GM18526 (cell line): ENCODE measurements around the gene C13orf42.

Source experiments
- POLR2A ChIP-seq: IDR thresholded peaks from 3 replicates; pipeline ENCODE4 v1.6.1; 2011; ENCODE audit not compliant: insufficient read length; ENCODE audit errors: extremely low read depth

The C13orf42 gene

DNA sequence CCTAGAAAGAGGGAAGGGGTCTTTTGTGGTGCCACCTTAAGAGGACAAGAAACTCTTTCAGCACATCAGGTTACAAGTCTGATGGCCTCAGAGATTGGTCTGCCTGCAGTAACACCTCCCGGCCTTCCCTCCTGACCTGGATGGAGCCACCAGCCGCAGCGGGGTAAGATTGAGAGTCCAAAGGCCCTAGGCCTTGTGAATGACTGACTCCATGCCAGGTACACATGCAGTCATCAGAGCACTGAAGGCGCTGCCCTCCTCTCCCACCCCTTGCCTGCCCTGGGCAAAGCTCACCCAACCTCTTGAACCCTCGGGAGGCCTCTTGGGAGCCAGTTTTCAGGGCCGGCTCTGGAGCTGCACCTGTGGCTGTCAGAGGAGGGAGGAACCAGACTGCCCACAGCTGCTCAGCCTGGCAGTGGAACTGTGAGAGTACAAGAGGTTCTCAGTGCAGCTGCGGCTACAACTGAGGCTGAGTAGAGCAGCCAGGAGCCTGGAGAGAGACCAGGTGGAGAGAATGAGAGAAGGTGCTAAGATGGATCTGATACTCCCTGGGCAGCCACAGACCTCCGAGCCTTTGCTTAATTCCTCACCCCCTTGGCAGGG, 23.8 kb upstream of the C13orf42 start:
- no peak for TF ChIP-seq POLR2A

DNA sequence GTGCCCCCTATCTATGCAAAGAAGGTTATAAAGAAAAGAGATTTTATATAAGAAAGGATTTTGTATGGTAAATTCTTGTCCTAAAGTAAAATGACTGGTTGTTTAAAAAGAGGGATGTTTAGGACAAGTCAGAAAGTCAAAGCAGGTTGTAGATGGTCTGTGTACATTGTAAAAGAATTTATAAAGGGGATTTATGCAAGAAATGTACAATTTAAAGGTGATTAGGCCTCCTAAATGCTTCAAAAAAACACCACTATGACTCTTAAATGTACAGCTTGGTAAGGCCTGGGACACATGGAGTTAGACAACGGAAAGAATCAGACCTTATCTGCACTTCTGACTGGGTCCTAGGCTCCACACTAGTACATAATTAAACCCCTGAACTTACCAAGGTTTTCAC, 19.3 kb upstream of the C13orf42 start:
- TF ChIP-seq POLR2A = no peak

DNA sequence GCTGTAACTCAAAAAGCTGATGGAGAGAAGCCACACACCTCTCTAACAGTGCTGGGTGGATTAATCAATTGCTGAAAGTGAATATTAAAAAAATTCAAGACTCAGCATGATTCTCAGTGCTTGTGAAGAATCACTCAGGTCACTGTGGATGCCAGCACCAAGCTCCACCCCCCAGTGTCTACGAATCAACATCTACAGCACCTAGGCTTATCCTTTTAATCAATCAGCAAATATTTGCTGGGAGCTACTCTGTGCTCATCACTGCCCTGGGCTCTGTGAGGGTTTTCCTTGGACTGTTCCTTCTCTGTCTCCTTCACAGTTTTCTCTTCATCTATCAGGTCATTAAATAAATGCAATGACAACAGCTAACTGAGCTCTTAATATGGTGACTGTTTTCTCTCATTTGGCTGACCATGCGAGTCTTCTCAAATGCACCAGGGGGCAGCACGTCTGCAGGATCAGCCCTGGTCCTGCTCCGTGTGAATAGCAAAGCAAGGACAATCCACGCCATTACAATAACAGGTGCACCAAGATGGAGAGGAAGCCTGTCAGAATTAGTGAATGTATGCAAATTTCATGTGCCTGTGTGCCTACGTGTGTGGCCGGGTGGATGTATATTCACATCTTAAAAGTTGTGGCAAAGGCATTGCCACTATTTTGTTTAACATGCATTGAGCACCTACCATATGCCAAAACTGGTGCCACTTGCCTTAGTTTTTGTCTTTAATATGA, 14.6 kb upstream of the C13orf42 start:
- TF ChIP-seq POLR2A = no peak

DNA sequence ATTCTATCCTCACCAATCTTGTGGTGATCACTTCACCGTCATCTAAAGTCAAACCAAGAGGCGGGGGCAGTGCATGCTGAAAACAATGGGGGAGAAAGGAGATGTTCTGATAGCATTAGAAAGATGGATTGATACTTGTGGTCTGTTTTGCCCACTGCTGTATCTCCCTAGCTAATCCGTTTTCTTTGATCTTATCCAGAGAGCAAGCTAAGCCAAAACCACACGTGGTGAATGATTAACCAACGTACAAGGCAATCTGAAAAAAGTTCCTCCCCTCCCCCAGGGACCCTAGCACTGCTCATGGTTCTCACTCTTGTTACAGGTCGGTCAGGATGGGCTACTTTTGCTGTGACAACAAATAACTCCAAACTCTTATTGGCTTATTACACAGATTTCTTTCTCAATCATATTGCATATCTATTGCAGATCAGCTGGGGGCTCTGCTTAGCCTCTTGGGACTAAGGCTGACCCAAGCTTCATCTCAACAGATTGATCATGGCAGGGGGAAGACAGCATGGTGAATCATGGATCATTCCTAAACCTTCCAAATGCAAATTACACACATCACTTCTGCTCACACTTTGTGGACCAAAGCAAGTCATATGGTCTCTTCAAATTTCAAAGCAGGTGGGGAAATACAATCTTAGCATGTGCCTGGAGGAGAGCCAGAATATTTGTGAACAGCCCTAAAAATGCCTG, 11.9 kb upstream of the C13orf42 start:
- no peak for TF ChIP-seq POLR2A

DNA sequence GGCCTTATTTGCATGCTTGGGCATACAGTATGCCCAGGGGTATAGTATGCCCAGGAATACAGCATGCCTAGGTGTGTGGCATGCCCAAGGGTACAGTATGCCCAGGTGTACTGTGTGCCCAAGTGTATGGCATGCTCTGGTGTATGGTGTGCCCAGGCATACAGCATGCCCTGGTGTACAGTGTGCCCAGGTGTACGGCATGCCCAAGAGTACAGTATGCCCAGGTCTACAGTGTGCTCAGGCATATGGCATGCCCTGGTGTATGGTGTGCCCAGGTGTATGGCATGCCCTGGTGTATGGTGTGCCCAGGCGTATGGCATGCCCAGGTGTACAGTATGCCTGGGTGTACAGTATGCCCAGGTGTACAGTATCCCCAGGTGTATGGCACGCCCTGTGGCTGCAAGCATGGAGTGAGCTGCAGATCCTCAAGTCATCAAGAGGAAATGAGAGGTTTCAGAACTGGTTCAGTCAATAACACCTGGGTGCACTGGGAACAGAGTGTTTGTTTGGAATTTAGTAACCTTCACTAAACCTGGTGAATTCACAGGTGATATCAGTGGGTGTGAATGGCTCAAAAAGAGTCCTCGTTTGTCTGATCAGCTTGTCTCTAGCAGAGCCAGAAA, 7.8 kb upstream of the C13orf42 start:
- no peak for TF ChIP-seq POLR2A

DNA sequence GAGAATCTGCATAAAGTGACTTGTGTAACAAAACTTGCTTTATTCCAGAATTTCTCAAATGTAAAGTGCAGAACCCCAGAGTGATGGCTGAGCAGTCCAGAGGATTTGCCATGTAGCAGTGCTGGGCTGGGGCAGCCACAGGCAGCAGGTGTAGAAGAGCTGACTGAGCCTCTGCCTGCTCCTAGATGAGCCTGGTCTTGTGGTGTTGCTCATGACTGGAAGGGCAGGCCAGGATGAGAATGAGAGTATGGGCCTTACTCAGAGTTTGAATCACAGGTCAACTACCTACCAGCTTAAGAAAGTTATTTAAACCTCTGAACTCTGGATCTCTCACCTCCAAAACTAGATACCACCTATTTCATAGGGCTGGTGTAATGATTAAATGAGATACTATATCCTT, 2.9 kb upstream of the C13orf42 start:
- no peak for TF ChIP-seq POLR2A

DNA sequence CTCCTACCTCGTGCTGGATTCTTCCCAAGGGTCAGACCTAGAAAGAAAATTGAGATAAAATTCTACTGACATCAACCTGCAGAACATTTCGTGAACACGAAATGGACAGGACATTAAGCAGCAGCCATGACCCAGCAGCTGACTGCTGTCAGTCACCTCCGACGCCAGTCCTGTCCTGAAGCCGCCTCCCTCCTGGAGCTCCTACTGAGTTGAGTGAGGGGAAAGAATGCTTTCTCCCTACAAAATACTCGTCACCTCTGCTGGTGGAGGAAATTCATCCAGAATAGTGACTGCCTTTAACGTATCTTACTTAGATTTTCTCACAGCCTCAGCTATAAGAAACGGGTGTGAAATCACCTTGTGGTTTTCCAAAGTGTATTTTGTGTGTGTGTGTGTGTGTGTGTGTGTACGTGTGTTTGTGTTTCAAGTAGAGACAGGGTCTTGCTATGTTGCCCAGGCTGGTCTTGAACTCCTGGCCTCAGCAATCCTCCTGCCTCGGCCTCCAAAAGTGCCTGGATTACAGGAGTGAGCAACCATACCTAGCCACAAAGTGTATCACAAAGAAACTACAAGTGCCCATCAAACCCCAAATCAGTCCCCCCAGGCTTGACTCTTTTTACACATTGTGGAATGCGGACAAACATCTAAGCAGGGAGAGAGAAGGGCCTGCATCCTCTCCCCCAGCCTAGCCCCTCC, 2.3 kb upstream of the C13orf42 start:
- no peak for TF ChIP-seq POLR2A

GRCh38 chr13:51112771-51113170, 1.7 kb upstream of the C13orf42 start:
- no peak for TF ChIP-seq POLR2A

- TF ChIP-seq POLR2A = no peak
Measured at GRCh38 chr13:51111997-51112396, 923 bp upstream of the C13orf42 start.

DNA sequence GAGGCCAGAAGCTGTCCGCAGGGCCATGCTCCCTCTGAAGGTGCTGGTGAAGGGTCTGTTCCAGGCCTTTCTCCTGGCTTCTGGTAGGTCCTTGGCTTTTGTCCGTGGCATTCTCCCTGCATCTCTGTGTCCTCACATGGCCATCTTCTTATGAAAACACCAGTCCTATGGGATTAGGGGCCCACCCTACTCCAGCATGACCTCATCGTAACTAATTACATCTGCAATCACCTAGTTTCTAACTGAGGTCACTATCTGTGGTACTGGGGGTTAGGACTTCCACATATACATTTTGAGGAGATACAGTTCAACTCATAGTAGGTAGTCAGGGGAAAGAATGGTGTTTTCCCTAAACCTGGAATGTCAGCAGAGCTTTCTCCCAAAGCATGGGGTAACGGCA, 3.1 kb downstream of the C13orf42 start:
- no peak for TF ChIP-seq POLR2A

- TF ChIP-seq POLR2A = no peak
Measured at GRCh38 chr13:51105046-51105445, 6.0 kb downstream of the C13orf42 start.

DNA sequence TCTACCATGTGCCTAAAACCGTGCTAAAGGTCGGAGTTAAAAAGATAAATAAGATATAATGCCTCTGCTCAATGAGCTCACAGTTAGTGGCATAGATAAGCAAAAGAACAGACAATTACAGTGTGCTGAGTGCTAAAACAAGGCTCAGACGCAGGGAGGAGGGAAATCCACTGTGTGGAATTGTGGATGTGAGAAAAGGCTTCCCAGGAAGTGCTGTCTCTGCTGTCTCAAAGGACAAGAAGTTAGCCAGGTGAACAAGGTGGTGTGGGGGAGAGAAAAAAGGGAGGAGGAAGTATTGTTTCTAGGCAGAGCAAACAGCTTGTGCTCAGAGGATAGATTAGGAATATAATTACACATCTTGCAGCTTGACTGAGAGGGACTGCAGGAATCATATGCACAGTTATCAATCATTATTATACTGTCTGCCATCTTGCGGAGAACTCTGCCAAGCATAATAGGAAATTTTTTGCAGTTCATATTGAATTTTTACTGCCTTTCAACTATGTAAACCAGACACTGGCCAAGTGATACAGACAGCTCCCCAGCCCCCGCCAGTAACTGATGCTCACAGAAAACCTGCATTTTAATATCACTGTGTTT, 9.3 kb downstream of the C13orf42 start:
- TF ChIP-seq POLR2A = no peak

- TF ChIP-seq POLR2A = no peak
Measured at GRCh38 chr13:51097353-51098043, 13.6 kb downstream of the C13orf42 start.

- TF ChIP-seq POLR2A = no peak
Measured at GRCh38 chr13:51096131-51096530, 14.9 kb downstream of the C13orf42 start.
